HepG2 (cell line): ENCODE data around the gene MRPL14. TPM values are rescaled to one million over a fixed set of nuclear protein-coding genes. Genes with fewer than 3 reads are reported as not detected.

Experiments used
- CAMTA2 ChIP-seq: sonication (generic); formaldehyde crosslinking; IDR thresholded peaks from 2 replicates; pipeline ENCODE4 v1.4.0; 2020; ENCODE audit warnings: mild to moderate bottlenecking, missing genetic modification reagents, borderline replicate concordance
- CBFB ChIP-seq: sonication (generic); formaldehyde crosslinking; IDR thresholded peaks from 2 replicates; pipeline ENCODE4 v1.4.0; 2020; ENCODE audit warnings: missing genetic modification reagents
- CCDC6 ChIP-seq: sonication (generic); formaldehyde crosslinking; IDR thresholded peaks from 2 replicates; pipeline ENCODE4 v1.8.1; 2022; ENCODE audit warnings: mild to moderate bottlenecking, missing genetic modification reagents, moderate library complexity
- CHD2 ChIP-seq: IDR thresholded peaks from 2 replicates; pipeline ENCODE4 v1.6.1; 2011; ENCODE audit warnings: low read depth, low read length, improper control_type of control experiment
- EHMT2 ChIP-seq: fragments of 200-600 bp; sonication (generic); IDR thresholded peaks from 2 replicates; pipeline ENCODE4 v1.7.0; 2017; ENCODE audit warnings: antibody characterized with exemption, low read depth, low read length, borderline replicate concordance
- FOXC1 ChIP-seq: sonication (generic); formaldehyde crosslinking; IDR thresholded peaks from 2 replicates; pipeline ENCODE4 v1.8.0; 2022; ENCODE audit warnings: mild to moderate bottlenecking, missing genetic modification reagents, borderline replicate concordance
- GLI4 ChIP-seq: sonication (generic); formaldehyde crosslinking; IDR thresholded peaks from 2 replicates; pipeline ENCODE4 v1.5.1; 2020; ENCODE audit warnings: missing genetic modification reagents, mild to moderate bottlenecking, moderate library complexity, borderline replicate concordance
- KAT7 ChIP-seq: IDR thresholded peaks from 2 replicates; pipeline ENCODE4 v1.6.1; 2018; ENCODE audit warnings: borderline replicate concordance, missing compliant biosample characterization
- KLF13 ChIP-seq: sonication (generic); formaldehyde crosslinking; IDR thresholded peaks from 2 replicates; pipeline ENCODE4 v1.4.0; 2020; ENCODE audit warnings: mild to moderate bottlenecking, missing genetic modification reagents
- MAZ ChIP-seq, 2 experiments: sonication (generic) in 1 of 2; formaldehyde crosslinking in 1 of 2; IDR thresholded peaks; 2 replicates each; pipeline versions ENCODE4 v1.5.0 to v1.6.1; 2012 to 2020; ENCODE audit warnings: low read depth in 2 of 2, mild to moderate bottlenecking in 2 of 2, borderline replicate concordance in 1 of 2, improper control_type of control experiment in 1 of 2, low read length in 1 of 2, missing genetic modification reagents in 1 of 2, moderate library complexity in 1 of 2
- MTA3 ChIP-seq: sonication (generic); formaldehyde crosslinking; IDR thresholded peaks from 2 replicates; pipeline ENCODE4 v1.4.0; 2020; ENCODE audit warnings: missing genetic modification reagents
- NCOA5 ChIP-seq: sonication (generic); formaldehyde crosslinking; IDR thresholded peaks from 2 replicates; pipeline ENCODE4 v1.4.0; 2020; ENCODE audit warnings: missing genetic modification reagents
- NFKBIZ ChIP-seq: IDR thresholded peaks from 2 replicates; pipeline ENCODE4 v1.6.1; 2018; ENCODE audit warnings: missing genetic modification reagents, missing compliant biosample characterization
- NR2F6 ChIP-seq, 2 experiments: IDR thresholded peaks; 2 replicates each; pipeline ENCODE4 v1.6.1; 2016; ENCODE audit warnings: antibody characterized with exemption in 1 of 2, mild to moderate bottlenecking in 1 of 2
- PREB ChIP-seq: sonication (generic); formaldehyde crosslinking; IDR thresholded peaks from 2 replicates; pipeline ENCODE4 v1.4.0; 2020; ENCODE audit warnings: missing genetic modification reagents
- RFX5 ChIP-seq: IDR thresholded peaks from 2 replicates; pipeline ENCODE4 v1.6.1; 2011; ENCODE audit warnings: low read depth, low read length, improper control_type of control experiment
- SMC3 ChIP-seq: IDR thresholded peaks from 2 replicates; pipeline ENCODE4 v1.6.1; 2011; ENCODE audit warnings: low read length, improper control_type of control experiment
- TARDBP ChIP-seq: sonication (generic); formaldehyde crosslinking; IDR thresholded peaks from 2 replicates; pipeline ENCODE4 v1.8.0; 2022; ENCODE audit warnings: mild to moderate bottlenecking, missing genetic modification reagents
- TIGD3 ChIP-seq: sonication (generic); formaldehyde crosslinking; IDR thresholded peaks from 2 replicates; pipeline ENCODE4 v1.5.1; 2020; ENCODE audit warnings: mild to moderate bottlenecking, missing genetic modification reagents, borderline replicate concordance
- ZEB1 ChIP-seq: IDR thresholded peaks from 2 replicates; pipeline ENCODE4 v1.6.1; 2012; ENCODE audit warnings: mild to moderate bottlenecking, low read depth, inconsistent platforms; ENCODE audit not compliant: insufficient replicate concordance
- ZNF207 ChIP-seq: fragments of 450-650 bp; IDR thresholded peaks from 2 replicates; pipeline ENCODE4 v1.6.1; 2016; ENCODE audit warnings: antibody characterized with exemption, borderline replicate concordance
- ZNF253 ChIP-seq: sonication (generic); formaldehyde crosslinking; IDR thresholded peaks from 2 replicates; pipeline ENCODE4 v1.8.0; 2022; ENCODE audit warnings: mild to moderate bottlenecking, missing genetic modification reagents, borderline replicate concordance
- ZNF34 ChIP-seq: sonication (generic); formaldehyde crosslinking; IDR thresholded peaks from 2 replicates; pipeline ENCODE4 v1.4.0; 2020; ENCODE audit warnings: mild to moderate bottlenecking, missing genetic modification reagents, borderline replicate concordance
- ZNF451 ChIP-seq: sonication (generic); formaldehyde crosslinking; IDR thresholded peaks from 2 replicates; pipeline ENCODE4 v1.5.0; 2020; ENCODE audit warnings: mild to moderate bottlenecking, missing genetic modification reagents
- ZNF674 ChIP-seq: sonication (generic); formaldehyde crosslinking; IDR thresholded peaks from 2 replicates; pipeline ENCODE4 v1.5.0; 2020; ENCODE audit warnings: low read depth, mild to moderate bottlenecking, missing genetic modification reagents
- ZNF770 ChIP-seq: sonication (generic); formaldehyde crosslinking; IDR thresholded peaks from 2 replicates; pipeline ENCODE4 v1.5.0; 2020; ENCODE audit warnings: mild to moderate bottlenecking, missing genetic modification reagents
- ZNF792 ChIP-seq: IDR thresholded peaks from 2 replicates; pipeline ENCODE4 v1.6.1; 2016
- polyA plus RNA-seq, 8 experiments: library from polyadenylated mRNA; depleted of rRNA in 3 of 8; stranded (reverse) in 7 of 8; unstranded in 1 of 8; fragments of >200 nt; fragmentation: Illumina TruSeq in 4 of 8; extraction: Trizol in 4 of 8; gene quantifications; 2 replicates each; pipeline versions ENCODE4 v1.2.1 to v1.2.3, GENCODE V29; 2011 to 2016; ENCODE audit warnings: low read depth in 4 of 8, missing spikeins in 1 of 8, mixed read lengths in 1 of 8; ENCODE audit not compliant: insufficient read depth in 1 of 8
- total RNA-seq, 5 experiments: library from RNA; depleted of rRNA; stranded (reverse); fragments of >200 nt; fragmentation: Illumina TruSeq; extraction: Trizol; gene quantifications; 2 replicates each; pipeline ENCODE4 v1.2.3, GENCODE V29; 2016; ENCODE audit warnings: low read depth in 1 of 5

MRPL14 gene
- total and polyA plus RNA-seq, 2 of the 13 experiments (the other 11 are each of a cell fraction or from before 2014, with no cell fraction given) = 157 to 178 TPM

GRCh38 chr6:44076356-44077213 is 50.7 kb downstream of the MRPL14 start (continued):
- no peak for TF ChIP-seq PREB (CRISPR knock-in tag)
- TF ChIP-seq ZNF207 = no peak
- TF ChIP-seq ZNF674 = no peak
- no peak; the same call in 1 of the 2 replicates for TF ChIP-seq ZNF792 (CRISPR knock-in tag)
- TF ChIP-seq GLI4 (CRISPR knock-in tag) = no peak; the same call in 1 of the 2 replicates
- TF ChIP-seq CBFB (CRISPR knock-in tag) = no peak
- TF ChIP-seq EHMT2 = no peak
- TF ChIP-seq TARDBP = peak; percentile 50; the same call in 1 of the 2 replicates
- no peak for TF ChIP-seq MTA3 (CRISPR knock-in tag)
- TF ChIP-seq CHD2 = no peak
- no peak for TF ChIP-seq CAMTA2 (CRISPR knock-in tag)
- no peak for TF ChIP-seq TIGD3 (CRISPR knock-in tag)
- TF ChIP-seq ZNF451 (CRISPR knock-in tag) = no peak; the same call in 1 of the 2 replicates
- TF ChIP-seq NCOA5 (CRISPR knock-in tag) = no peak
- no peak for TF ChIP-seq ZNF34
- TF ChIP-seq ZNF253 (CRISPR knock-in tag) = no peak
- no peak for TF ChIP-seq NR2F6 (IDR thresholded peaks at IDR 0.05)
- peak; percentile 4; the same call in 1 of the 2 replicates for TF ChIP-seq NR2F6 (CRISPR knock-in tag; IDR thresholded peaks at IDR 0.05)
- no peak for TF ChIP-seq FOXC1 (CRISPR knock-in tag)
- no peak for TF ChIP-seq ZEB1
- TF ChIP-seq ZNF770 (CRISPR knock-in tag) = peak; percentile 57; the same call in 1 of the 2 replicates
- TF ChIP-seq NFKBIZ = no peak
- TF ChIP-seq CCDC6 (CRISPR knock-in tag) = no peak
- no peak for TF ChIP-seq SMC3
- no peak for TF ChIP-seq KAT7 (CRISPR knock-in tag)
- TF ChIP-seq RFX5 = no peak
- no peak for TF ChIP-seq KLF13 (CRISPR knock-in tag)
- no peak; the same call in 1 of the 2 replicates for TF ChIP-seq MAZ (IDR thresholded peaks at IDR 0.05; ENCODE audit: borderline replicate concordance, low read depth, low read length)
- TF ChIP-seq MAZ (CRISPR knock-in tag; IDR thresholded peaks at IDR 0.05; ENCODE audit: low read depth) = peak; percentile 83
